ENCODE data around the gene TREML2. TPM values are rescaled to one million over a fixed set of nuclear protein-coding genes. Genes with fewer than 3 reads are reported as not detected.

Gene TREML2
- total and polyA plus RNA-seq, 2 of the 13 experiments (the other 11 are each of a cell fraction or from before 2014, with no cell fraction given), result not detected

DNA sequence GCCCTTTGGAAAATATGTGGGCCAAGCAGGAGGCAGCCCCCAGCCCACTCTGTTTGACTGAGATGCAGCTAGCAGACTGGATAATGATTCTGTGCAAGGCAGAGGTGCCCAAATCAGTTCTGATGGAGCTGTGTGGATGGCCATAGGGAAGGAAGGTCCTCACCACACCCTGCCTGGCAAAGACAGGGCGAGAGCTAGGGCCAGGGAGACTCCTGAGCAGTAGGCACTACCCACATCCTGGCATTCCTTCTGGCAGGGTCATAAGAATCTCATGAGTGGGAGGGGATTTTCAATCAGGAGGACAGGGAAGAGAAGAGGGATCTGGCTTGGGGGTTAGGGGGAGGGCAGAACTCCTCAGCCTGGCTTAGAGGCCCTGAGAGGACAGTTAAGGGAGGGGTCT lies 19.4 kb downstream of the TREML2 start (continued):
- TF ChIP-seq ZNF790 (CRISPR knock-in tag; IDR thresholded peaks at IDR 0.05; ENCODE audit: borderline replicate concordance) (no peak), MEIS2 (CRISPR knock-in tag; IDR thresholded peaks at IDR 0.05) (no peak)
- TF ChIP-seq, protein P1, sequence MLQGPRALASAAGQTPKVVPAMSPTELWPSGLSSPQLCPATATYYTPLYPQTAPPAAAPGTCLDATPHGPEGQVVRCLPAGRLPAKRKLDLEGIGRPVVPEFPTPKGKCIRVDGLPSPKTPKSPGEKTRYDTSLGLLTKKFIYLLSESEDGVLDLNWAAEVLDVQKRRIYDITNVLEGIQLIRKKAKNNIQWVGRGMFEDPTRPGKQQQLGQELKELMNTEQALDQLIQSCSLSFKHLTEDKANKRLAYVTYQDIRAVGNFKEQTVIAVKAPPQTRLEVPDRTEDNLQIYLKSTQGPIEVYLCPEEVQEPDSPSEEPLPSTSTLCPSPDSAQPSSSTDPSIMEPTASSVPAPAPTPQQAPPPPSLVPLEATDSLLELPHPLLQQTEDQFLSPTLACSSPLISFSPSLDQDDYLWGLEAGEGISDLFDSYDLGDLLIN (CRISPR knock-in tag; IDR thresholded peaks at IDR 0.05; ENCODE audit: borderline replicate concordance), result no peak

DNA sequence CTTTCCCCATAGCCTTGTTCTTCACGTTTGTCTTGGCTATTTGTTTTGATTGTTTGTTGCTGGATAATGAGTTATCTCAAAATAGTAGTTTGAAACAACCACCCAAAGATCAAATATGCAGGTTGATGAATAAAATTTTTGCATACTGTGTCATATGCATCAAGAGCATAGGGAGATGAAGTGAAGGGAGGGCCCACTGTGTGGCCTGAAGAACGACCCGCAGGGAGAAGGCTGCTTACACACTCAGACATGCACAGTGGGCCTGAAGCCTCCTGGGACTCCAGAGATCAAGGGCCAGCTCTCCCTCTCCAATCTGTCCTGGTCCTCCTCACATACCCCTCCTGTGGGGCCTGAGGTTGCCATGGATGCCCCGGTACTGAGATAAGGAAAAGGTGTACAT lies 21.8 kb downstream of the TREML2 start:
- Histone ChIP-seq H3K4me1 (ENCODE audit: insufficient read depth, low read length) (peaks cover 11% of the 10 kb centered on the region), H3K27ac (ENCODE audit: extremely low read length, insufficient read depth, low read length) (no peak overlapping the region), H4K20me1 (ENCODE audit: insufficient read depth, low read length) (no peaks in the 10 kb centered on the region), H3K79me2 (ENCODE audit: insufficient read depth, low read length) (no peaks in the 10 kb centered on the region), H3K9ac (ENCODE audit: insufficient read depth, low read depth, low read length) (no peak overlapping the region), H2AFZ (ENCODE audit: low read length) (no peak overlapping the region), H3K4me2 (ENCODE audit: low read depth, low read length) (no peak overlapping the region), H3K9me3 (ENCODE audit: low read length) (no peaks in the 10 kb centered on the region), H3K36me3 (replicated peaks in 1 of 2; ENCODE audit: control insufficient read depth in 1 of 2, insufficient read depth in 2 of 2, low read length in 2 of 2) (no peaks in the 10 kb centered on the region), H3K27me3 (ENCODE audit: control insufficient read depth in 1 of 2, insufficient read depth in 2 of 2, low read length in 2 of 2) (peaks cover 0 to 4% of the 10 kb centered on the region in 2 experiments; a peak in 1 of 5 replicates), H3K4me3 (replicated peaks in 1 of 3; ENCODE audit: insufficient read depth in 1 of 3, low read depth in 2 of 3, low read length in 3 of 3) (no peak overlapping the region)
- WGBS (ENCODE audit: low lambda C conversion rate), result 29% methylated on average over 4 of the region's 4 CpGs
- POLR2A ChIA-PET, result no interaction called here
- CTCF ChIA-PET (ENCODE audit: low intra/inter-chr PET ratio, low total read pairs), result no interaction called here
- TF ChIP-seq, protein P2, sequence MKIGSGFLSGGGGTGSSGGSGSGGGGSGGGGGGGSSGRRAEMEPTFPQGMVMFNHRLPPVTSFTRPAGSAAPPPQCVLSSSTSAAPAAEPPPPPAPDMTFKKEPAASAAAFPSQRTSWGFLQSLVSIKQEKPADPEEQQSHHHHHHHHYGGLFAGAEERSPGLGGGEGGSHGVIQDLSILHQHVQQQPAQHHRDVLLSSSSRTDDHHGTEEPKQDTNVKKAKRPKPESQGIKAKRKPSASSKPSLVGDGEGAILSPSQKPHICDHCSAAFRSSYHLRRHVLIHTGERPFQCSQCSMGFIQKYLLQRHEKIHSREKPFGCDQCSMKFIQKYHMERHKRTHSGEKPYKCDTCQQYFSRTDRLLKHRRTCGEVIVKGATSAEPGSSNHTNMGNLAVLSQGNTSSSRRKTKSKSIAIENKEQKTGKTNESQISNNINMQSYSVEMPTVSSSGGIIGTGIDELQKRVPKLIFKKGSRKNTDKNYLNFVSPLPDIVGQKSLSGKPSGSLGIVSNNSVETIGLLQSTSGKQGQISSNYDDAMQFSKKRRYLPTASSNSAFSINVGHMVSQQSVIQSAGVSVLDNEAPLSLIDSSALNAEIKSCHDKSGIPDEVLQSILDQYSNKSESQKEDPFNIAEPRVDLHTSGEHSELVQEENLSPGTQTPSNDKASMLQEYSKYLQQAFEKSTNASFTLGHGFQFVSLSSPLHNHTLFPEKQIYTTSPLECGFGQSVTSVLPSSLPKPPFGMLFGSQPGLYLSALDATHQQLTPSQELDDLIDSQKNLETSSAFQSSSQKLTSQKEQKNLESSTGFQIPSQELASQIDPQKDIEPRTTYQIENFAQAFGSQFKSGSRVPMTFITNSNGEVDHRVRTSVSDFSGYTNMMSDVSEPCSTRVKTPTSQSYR (CRISPR knock-in tag; IDR thresholded peaks at IDR 0.05; ENCODE audit: borderline replicate concordance), result no peak
- no peak for TF ChIP-seq SRSF9 (IDR thresholded peaks at IDR 0.05; ENCODE audit: borderline replicate concordance, insufficient read depth, low read depth, low read length, poor library complexity, severe bottlenecking)
- TF ChIP-seq SMAD1 (CRISPR knock-in tag; IDR thresholded peaks at IDR 0.05; ENCODE audit: borderline replicate concordance, low read depth), result no peak
- TF ChIP-seq ZNF180 (CRISPR knock-in tag; IDR thresholded peaks at IDR 0.05; ENCODE audit: borderline replicate concordance, low read depth), result no peak
- no peak for TF ChIP-seq ZNF614 (CRISPR knock-in tag; IDR thresholded peaks at IDR 0.05; ENCODE audit: borderline replicate concordance)
- TF ChIP-seq ZNF282 (IDR thresholded peaks at IDR 0.05; ENCODE audit: partially characterized antibody), result no peak
- in situ Hi-C loops (cut with HindIII; ENCODE audit: extremely low pct_ligation_motif_present, low pct_unique_long_range_greater_than_20kb), result no loop called here
- BruUV-seq (replicated peaks), result no TSS peak
- DNase-seq (ENCODE audit: low spot score) (no peak), FAIRE-seq (no peak), ATAC-seq (no peak)
- intact Hi-C loops (cut with micrococcal nuclease; ENCODE audit: unreplicated experiment), result no loop called here
